Measurements from ENCODE around the gene LTA.

Gene LTA

DNA sequence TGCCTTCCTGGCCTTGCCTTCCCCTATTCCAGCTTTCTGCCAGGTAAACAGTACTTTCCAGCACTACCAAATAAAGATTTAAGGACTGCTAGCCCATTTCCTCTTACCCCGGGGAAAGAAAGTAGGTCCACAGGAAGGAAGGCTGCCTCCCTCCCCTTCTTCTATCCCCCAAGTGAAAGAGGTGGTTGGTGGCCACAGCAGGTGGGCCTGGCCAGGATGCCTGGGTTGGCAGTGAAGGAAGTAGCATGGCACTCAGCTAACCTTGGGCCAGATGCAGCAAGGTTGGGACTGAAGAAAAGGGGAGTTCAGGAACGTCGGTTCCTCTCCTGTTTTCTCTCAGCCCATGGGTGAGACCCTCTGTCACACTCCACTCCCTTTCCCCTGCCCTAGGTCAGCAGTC, 15.8 kb upstream of the LTA start:
- Mint-ChIP-seq H3K4me1 (peaks cover 79% of the 10 kb centered on the region), H3K27ac (no peak overlapping the region), H3K4me3 (peak overlapping the region; percentile 18 to 44)

DNA sequence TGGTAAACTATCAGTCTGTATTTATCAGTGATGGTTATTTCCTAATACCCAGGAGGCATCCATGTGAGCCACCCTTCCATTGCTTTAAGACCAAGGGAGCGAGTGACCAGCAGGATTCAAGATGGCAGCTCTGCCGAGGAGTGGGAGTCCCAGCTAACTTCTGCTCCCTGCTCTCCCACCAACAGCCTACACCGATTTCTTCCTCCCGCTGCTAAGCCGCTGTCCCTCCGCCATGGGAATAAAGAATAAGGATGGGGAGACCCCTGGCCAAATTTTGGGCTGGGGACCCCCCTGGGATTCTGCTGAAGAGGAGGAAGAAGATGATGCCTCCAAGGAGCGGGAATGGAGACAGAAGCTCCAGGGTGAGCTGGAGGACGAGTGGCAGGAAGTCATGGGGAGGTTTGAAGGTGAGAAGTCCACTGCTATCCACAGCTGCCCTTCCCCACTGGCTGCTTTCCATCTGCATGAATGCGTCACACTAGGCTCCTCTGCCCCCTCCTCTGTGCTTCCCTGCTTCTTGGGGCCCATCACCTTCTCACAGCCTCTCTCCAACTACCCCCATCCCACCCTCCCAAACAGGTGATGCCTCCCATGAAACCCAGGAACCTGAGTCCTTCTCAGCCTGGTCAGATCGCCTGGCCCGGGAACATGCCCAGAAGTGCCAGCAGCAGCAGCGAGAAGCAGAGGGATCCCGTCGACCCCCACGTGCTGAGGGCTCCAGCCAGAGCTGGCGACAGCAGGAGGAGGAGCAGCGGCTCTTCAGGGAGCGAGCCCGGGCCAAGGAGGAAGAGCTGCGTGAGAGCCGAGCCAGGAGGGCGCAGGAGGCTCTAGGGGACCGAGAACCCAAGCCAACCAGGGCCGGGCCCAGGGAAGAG, 14.4 kb upstream of the LTA start:
- Mint-ChIP-seq H3K4me1 (peaks cover 80% of the 10 kb centered on the region), H3K27me3 (no peaks in the 10 kb centered on the region), H3K9me3 (no peaks in the 10 kb centered on the region), H3K27ac (peak overlapping the region in 1 of 2 donors; percentile 94), H3K4me3 (peak overlapping the region; percentile 72 to 73)
- no peak for ATAC-seq
- DNase-seq, result no peak

More for the DNA sequence above, 15.8 kb upstream of the LTA start:
- no peak for DNase-seq
- Mint-ChIP-seq H3K9me3 (no peaks in the 10 kb centered on the region), H3K27me3 (no peaks in the 10 kb centered on the region)
- ATAC-seq, result no peak

DNA sequence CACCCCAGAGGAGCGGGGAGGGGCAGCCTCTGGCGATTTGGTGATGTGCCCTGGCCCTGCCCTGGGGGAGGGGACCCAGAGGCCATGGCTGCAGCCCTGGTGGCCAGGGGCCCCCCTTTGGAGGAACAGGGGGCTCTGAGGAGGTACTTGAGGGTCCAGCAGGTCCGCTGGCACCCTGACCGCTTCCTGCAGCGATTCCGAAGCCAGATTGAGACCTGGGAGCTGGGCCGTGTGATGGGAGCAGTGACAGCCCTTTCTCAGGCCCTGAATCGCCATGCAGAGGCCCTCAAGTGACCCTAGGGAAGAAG, 13.8 kb upstream of the LTA start:
- Mint-ChIP-seq H3K4me3 (peak overlapping the region; percentile 72 to 73), H3K27ac (peak overlapping the region; percentile 89 to 94), H3K27me3 (no peaks in the 10 kb centered on the region), H3K9me3 (no peaks in the 10 kb centered on the region), H3K4me1 (peaks cover 86% of the 10 kb centered on the region)
- no peak for ATAC-seq
- DNase-seq, result no peak

DNA sequence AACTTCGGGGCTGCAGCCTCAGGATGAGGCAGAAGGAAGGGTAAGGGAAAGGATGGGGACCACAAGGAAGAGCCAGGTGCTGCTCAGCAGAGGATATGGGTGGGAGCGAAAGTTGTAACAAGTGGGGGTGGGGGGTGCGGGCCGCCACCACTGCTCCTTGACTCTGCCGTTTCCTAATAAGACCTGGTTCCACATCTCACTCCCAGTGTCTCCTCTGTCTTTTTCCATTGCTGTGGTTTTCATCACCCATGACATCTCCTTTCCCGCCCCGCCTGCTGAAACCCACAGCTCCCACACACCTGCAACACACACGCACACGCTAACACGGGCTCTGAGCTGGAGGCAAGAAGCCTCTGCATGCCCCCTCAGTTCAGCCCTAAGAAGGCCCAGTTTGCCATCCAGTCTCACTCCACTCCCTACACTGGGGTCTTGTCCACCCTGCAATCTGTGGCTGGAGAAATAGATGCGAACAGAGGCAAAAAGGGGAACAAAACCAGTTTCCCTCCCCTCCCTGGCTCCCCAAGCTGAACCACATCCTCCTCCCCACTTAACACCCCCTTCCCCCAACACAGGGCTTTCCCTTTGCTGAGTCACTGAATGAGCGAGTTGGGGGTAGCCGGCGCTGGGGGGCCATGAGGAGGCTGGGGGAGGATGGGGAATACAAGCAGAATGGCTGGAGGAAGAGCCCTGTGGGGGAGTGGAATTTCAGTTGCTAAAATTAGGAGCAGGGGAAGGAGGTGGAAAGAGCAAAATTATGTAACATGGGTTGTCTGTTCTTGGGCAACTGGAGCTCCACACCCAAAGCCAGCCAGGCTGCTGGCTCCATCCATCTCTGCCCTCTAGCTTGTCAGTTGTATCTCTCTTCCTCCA, 13.2 kb upstream of the LTA start:
- H3K4me3 Mint-ChIP-seq, result peak overlapping the region; percentile 72 to 73
- DNase-seq (peak; percentile 56 to 64), ATAC-seq (peak; percentile 62)
- no peaks in the 10 kb centered on the region for H3K27me3 Mint-ChIP-seq
- H3K4me1 Mint-ChIP-seq, result peaks cover 92% of the 10 kb centered on the region
- H3K27ac Mint-ChIP-seq, result peak overlapping the region; percentile 89 to 94
- H3K9me3 Mint-ChIP-seq, result no peaks in the 10 kb centered on the region

DNA sequence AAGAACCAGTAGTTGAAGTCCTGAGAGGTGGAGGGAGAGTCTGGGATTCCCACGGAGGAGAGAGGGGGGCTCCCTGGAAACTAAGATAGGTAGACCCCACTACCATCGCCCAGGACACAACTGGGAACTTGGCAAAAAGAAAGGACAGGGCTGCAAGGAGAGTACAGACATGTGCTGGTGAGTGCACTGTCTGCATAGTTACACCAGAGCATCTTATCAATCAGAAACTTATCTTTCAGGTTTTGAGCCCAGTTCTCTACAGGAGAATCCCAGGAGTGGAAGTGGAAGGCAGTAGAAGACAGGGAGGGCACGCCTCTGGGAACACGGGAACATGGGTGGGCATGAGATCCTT, 12.5 kb upstream of the LTA start:
- peaks cover 90% of the 10 kb centered on the region for H3K4me1 Mint-ChIP-seq
- no peaks in the 10 kb centered on the region for H3K9me3 Mint-ChIP-seq
- ATAC-seq (peak; percentile 48), DNase-seq (no peak)
- no peaks in the 10 kb centered on the region for H3K27me3 Mint-ChIP-seq
- H3K4me3 Mint-ChIP-seq, result peak overlapping the region; percentile 72 to 73
- peak overlapping the region; percentile 89 to 94 for H3K27ac Mint-ChIP-seq

DNA sequence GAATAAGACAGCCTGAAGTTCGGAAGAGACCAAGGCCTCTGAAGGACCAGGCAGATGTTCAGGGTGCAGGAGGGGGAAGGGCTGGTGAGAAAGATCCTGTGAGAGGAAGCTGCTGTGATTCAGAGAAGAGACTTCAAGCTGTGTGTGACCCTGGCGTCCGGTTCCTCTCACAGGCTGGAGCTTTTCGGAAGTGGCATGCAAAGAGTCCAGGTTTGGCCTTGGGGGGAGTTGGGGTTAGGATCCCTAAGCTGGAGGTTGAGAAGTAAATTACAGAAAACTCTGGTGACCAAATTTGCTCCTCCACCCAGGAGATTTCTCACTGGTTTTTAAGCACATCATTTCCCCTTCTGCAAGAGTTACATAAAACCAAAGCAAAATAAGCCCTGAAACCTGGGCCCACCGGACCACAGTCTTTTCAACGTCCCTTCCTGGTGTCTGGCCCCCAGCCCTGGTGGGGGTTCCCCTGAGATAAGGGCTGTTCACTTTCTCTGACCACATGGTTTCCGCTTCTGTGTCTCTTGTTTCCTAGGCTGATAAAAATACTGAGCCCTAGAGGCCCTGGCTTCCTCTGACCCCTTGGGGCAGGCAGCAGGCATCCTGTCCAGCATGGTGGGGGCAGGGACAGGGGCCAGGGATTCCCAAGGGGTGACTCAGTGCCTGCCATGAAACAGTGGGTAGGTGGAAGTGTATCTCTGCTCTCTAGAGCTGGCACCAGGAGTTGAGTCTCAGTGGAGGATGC, 12.0 kb upstream of the LTA start:
- H3K27me3 Mint-ChIP-seq, result no peaks in the 10 kb centered on the region
- H3K9me3 Mint-ChIP-seq, result no peaks in the 10 kb centered on the region
- H3K4me1 Mint-ChIP-seq, result peaks cover 91% of the 10 kb centered on the region
- DNase-seq (peak; percentile 47 to 79), ATAC-seq (peak; percentile 81)
- peak overlapping the region in 1 of 2 donors; percentile 89 for H3K27ac Mint-ChIP-seq
- H3K4me3 Mint-ChIP-seq, result peak overlapping the region; percentile 72 to 73

DNA sequence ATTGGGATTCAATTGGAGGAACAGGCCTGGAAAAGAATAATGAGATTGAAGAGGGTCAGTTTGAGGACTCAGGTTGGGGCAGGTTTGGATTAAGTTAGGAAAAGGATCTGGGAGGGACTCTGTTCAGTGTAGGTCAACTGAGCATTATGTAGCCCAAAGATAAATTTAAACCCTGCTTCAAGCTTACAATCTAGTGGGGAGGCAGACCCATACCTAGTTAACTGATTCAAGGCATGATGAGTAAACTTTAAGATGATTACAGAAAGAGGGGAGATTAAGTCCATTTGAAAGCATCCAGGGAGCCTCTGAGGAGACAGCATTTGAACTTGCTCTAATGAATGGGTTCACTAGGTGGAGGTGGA, 11.4 kb upstream of the LTA start:
- H3K4me3 Mint-ChIP-seq, result peak overlapping the region; percentile 72 to 73
- DNase-seq (no peak), ATAC-seq (no peak)
- H3K4me1 Mint-ChIP-seq, result peaks cover 96% of the 10 kb centered on the region
- H3K9me3 Mint-ChIP-seq, result no peaks in the 10 kb centered on the region
- H3K27ac Mint-ChIP-seq, result peak overlapping the region in 1 of 2 donors; percentile 85
- no peaks in the 10 kb centered on the region for H3K27me3 Mint-ChIP-seq

DNA sequence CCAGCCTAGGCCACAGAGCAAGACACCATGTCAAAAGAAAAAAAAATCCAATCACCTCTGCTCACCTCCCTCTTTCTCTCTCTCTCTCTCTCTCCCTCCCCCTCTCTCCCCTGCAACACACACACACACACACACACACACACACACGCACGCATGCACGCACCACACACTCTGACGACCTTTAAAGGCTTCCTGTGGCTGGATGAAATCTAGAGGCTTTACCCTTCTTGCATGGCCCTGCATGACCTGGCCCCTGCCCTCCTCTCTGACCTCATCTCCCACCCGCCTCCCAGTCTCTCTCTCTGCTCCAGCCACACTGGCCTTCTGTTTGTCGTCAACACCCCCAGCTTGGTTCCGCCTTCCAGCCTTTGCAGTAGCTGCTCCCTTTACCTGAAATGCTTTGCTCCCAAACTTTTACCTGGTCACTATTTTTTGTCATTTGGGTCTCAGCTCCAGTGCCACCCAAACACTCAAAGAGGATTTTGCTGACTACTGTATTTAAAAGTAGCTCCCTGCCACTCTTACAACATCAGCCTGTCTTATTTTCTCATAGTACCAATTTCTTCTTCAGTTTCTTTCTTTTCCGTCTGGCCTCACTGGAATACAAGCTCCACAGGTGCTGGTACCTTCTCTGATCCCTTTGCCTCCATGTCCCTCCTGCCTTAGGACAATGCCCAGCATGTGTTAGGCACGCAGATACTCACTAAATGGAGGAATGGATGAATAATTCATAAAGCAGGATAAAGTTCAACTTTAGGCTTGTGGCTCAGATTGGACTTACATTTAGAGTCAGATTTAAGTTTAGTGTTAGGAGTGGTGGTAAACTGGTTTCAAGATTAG, 4.3 kb upstream of the LTA start:
- no peaks in the 10 kb centered on the region for H3K9me3 Mint-ChIP-seq
- H3K4me3 Mint-ChIP-seq, result peak overlapping the region; percentile 55 to 66
- H3K4me1 Mint-ChIP-seq, result peaks cover 86% of the 10 kb centered on the region
- peak overlapping the region; percentile 12 to 21 for H3K27ac Mint-ChIP-seq
- H3K27me3 Mint-ChIP-seq, result no peaks in the 10 kb centered on the region
- DNase-seq (peak in 1 of 2 donors; percentile 32), ATAC-seq (peak; percentile 35)

DNA sequence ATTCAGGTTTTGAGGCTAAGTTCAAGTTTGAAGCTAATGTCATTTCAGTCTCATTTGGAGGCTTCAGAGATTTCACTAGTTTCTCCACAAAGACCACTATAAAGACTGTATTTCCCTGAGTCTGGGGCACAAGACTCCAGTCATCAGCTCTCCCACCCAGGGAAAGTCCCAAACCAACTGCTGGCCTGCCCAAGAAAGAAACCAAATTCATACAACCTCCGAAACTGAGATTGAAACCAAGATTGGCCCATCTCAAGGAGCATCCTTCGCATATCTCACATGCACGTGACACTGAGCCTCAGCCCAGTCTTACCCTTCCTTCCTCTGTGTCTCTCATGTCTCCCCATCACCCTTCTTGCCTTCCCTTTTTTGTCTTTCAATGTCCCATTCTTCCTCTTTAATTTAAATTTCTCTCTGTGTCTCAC, 3.5 kb upstream of the LTA start:
- peak overlapping the region in 1 of 2 donors; percentile 15 for H3K27ac Mint-ChIP-seq
- DNase-seq (peak; percentile 80 to 88), ATAC-seq (peak; percentile 80)
- H3K27me3 Mint-ChIP-seq, result no peaks in the 10 kb centered on the region
- no peaks in the 10 kb centered on the region for H3K9me3 Mint-ChIP-seq
- H3K4me1 Mint-ChIP-seq, result peaks cover 86% of the 10 kb centered on the region
- peak overlapping the region; percentile 9 to 22 for H3K4me3 Mint-ChIP-seq

DNA sequence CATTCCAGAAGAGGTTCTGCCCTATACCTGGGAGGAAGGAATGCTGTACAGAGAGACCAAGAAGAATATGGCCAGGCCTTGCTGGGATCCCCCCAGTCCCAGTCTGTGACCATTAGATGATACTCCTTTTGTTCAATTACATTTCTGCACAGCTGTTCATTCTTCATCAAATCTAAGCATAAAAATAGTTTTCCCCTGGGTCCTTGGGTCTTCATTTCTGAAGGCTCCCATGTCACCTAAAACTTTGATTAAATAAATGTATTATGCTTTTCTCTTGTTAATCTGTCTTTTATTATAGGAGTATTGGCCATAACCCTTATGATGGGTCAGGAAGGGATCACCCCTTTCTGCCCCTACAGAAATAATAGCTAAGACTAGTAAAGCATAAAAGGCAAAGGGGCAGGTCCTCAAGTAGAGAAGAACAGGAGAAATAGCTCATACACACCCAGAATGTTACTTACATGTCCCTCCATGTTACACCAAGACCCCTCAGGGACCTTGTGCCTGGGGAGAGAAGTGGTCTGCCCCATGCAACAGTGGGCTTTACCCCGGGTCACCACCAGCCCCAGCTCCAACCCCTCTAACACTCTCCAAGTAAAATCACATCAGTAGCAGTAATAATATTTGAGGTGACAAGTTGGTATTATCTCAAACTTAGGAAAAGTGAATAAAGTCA, 2.1 kb upstream of the LTA start:
- Mint-ChIP-seq H3K4me1 (peaks cover 88% of the 10 kb centered on the region), H3K27ac (no peak overlapping the region), H3K9me3 (no peaks in the 10 kb centered on the region), H3K27me3 (no peaks in the 10 kb centered on the region), H3K4me3 (no peak overlapping the region)
- DNase-seq (no peak), ATAC-seq (no peak)

DNA sequence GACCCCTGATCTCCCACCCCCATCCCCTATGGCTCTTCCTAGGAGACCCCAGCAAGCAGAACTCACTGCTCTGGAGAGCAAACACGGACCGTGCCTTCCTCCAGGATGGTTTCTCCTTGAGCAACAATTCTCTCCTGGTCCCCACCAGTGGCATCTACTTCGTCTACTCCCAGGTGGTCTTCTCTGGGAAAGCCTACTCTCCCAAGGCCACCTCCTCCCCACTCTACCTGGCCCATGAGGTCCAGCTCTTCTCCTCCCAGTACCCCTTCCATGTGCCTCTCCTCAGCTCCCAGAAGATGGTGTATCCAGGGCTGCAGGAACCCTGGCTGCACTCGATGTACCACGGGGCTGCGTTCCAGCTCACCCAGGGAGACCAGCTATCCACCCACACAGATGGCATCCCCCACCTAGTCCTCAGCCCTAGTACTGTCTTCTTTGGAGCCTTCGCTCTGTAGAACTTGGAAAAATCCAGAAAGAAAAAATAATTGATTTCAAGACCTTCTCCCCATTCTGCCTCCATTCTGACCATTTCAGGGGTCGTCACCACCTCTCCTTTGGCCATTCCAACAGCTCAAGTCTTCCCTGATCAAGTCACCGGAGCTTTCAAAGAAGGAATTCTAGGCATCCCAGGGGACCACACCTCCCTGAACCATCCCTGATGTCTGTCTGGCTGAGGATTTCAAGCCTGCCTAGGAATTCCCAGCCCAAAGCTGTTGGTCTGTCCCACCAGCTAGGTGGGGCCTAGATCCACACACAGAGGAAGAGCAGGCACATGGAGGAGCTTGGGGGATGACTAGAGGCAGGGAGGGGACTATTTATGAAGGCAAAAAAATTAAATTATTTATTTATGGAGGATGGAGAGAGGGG, 1.4 kb downstream of the LTA start:
- no peaks in the 10 kb centered on the region for H3K27me3 Mint-ChIP-seq
- H3K9me3 Mint-ChIP-seq, result no peaks in the 10 kb centered on the region
- peak overlapping the region; percentile 6 to 98 for H3K27ac Mint-ChIP-seq
- H3K4me1 Mint-ChIP-seq, result peaks cover 91% of the 10 kb centered on the region
- DNase-seq, result no peak
- H3K4me3 Mint-ChIP-seq, result peak overlapping the region; percentile 86 to 97
- ATAC-seq, result no peak

DNA sequence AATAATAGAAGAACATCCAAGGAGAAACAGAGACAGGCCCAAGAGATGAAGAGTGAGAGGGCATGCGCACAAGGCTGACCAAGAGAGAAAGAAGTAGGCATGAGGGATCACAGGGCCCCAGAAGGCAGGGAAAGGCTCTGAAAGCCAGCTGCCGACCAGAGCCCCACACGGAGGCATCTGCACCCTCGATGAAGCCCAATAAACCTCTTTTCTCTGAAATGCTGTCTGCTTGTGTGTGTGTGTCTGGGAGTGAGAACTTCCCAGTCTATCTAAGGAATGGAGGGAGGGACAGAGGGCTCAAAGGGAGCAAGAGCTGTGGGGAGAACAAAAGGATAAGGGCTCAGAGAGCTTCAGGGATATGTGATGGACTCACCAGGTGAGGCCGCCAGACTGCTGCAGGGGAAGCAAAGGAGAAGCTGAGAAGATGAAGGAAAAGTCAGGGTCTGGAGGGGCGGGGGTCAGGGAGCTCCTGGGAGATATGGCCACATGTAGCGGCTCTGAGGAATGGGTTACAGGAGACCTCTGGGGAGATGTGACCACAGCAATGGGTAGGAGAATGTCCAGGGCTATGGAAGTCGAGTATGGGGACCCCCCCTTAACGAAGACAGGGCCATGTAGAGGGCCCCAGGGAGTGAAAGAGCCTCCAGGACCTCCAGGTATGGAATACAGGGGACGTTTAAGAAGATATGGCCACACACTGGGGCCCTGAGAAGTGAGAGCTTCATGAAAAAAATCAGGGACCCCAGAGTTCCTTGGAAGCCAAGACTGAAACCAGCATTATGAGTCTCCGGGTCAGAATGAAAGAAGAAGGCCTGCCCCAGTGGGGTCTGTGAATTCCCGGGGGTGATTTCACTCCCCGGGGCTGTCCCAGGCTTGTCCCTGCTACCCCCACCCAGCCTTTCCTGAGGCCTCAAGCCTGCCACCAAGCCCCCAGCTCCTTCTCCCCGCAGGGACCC, 2.3 kb downstream of the LTA start:
- Mint-ChIP-seq H3K9me3 (no peaks in the 10 kb centered on the region), H3K27me3 (no peaks in the 10 kb centered on the region), H3K27ac (peak overlapping the region; percentile 42 to 82), H3K4me1 (peaks cover 91% of the 10 kb centered on the region), H3K4me3 (peak overlapping the region; percentile 86 to 97)
- no peak for ATAC-seq
- DNase-seq, result no peak

Measured in stimulated activated naive CD8-positive, alpha-beta T cell treated with anti-CD3 and anti-CD28 coated beads, Interleukin-15, amount 100 ng/mL, for 72 hours (primary cell).